MM.1S (cell line): ENCODE measurements around the gene KCNMA1.

Experiments used
- DNase-seq: peaks from one replicate; pipeline ENCODE4 v3.0.0-alpha.2; 2015
- H2AFZ ChIP-seq: fragments of 300-600 bp; sonication (generic); 2 replicates; pipeline ENCODE4 v1.6.0; 2016; ENCODE audit warnings: antibody characterized with exemption, low read length
- H3F3A ChIP-seq: fragments of 300-600 bp; sonication (generic); 2 replicates; pipeline ENCODE4 v1.6.1; 2016; ENCODE audit warnings: mild to moderate bottlenecking, antibody characterized with exemption, low read length, moderate library complexity, mixed read lengths; ENCODE audit not compliant: insufficient read depth
- H3K27ac ChIP-seq: fragments of 300-600 bp; sonication (generic); 2 replicates; pipeline ENCODE4 v1.5.1; 2016; ENCODE audit warnings: mild to moderate bottlenecking, low read length
- H3K27me3 ChIP-seq: fragments of 300-600 bp; sonication (generic); replicated peaks from 2 replicates; pipeline ENCODE4 v1.6.0; 2016; ENCODE audit warnings: low read length; ENCODE audit not compliant: insufficient read depth
- H3K36me3 ChIP-seq: fragments of 300-600 bp; sonication (generic); replicated peaks from 2 replicates; pipeline ENCODE4 v1.6.1; 2016; ENCODE audit warnings: mild to moderate bottlenecking, low read length, mixed read lengths; ENCODE audit not compliant: insufficient read depth
- H3K4me1 ChIP-seq: fragments of 300-600 bp; sonication (generic); 2 replicates; pipeline ENCODE4 v1.6.1; 2016; ENCODE audit warnings: low read length, mixed read lengths
- H3K4me2 ChIP-seq: fragments of 300-600 bp; sonication (generic); 2 replicates; pipeline ENCODE4 v1.6.0; 2016; ENCODE audit warnings: low read depth, low read length
- H3K4me3 ChIP-seq: fragments of 300-600 bp; sonication (generic); 2 replicates; pipeline ENCODE4 v1.5.1; 2016; ENCODE audit warnings: low read length, mixed read lengths
- H3K79me2 ChIP-seq: fragments of 300-600 bp; sonication (generic); 2 replicates; pipeline ENCODE4 v1.6.1; 2016; ENCODE audit warnings: mixed run types, low read length, mixed read lengths
- H3K9ac ChIP-seq: fragments of 300-600 bp; sonication (generic); 2 replicates; pipeline ENCODE4 v1.6.1; 2016; ENCODE audit warnings: low read length, mixed read lengths
- H3K9me2 ChIP-seq: fragments of 300-600 bp; sonication (generic); replicated peaks from 2 replicates; pipeline ENCODE4 v1.6.1; 2016; ENCODE audit warnings: mild to moderate bottlenecking, low read length, mixed read lengths; ENCODE audit not compliant: insufficient read depth
- H3K9me3 ChIP-seq: fragments of 300-600 bp; sonication (generic); replicated peaks from 2 replicates; pipeline ENCODE4 v1.6.1; 2016; ENCODE audit warnings: mild to moderate bottlenecking, low read length, mixed read lengths; ENCODE audit not compliant: insufficient read depth
- H4K20me1 ChIP-seq: fragments of 300-600 bp; sonication (generic); 2 replicates; pipeline ENCODE4 v1.6.1; 2016; ENCODE audit warnings: mild to moderate bottlenecking, low read length, moderate library complexity, mixed read lengths; ENCODE audit not compliant: insufficient read depth
- EZH2 ChIP-seq: fragments of 300-600 bp; sonication (generic); optimal IDR thresholded peaks from 2 replicates; pipeline ENCODE3; 2017; ENCODE audit warnings: low read depth, mild to moderate bottlenecking, antibody characterized with exemption, low read length, mixed read lengths
- EZH2phosphoT487 ChIP-seq: fragments of 300-600 bp; sonication (generic); IDR thresholded peaks from 2 replicates; pipeline ENCODE4 v1.6.1; 2018; ENCODE audit warnings: antibody characterized with exemption, low read length
- TF ChIP-seq, protein P1 (sequence below): fragments of 300-600 bp; sonication (generic); IDR thresholded peaks from 2 replicates; pipeline ENCODE4 v1.5.1; 2016; ENCODE audit warnings: antibody characterized with exemption, low read length, mixed read lengths

KCNMA1 gene

DNA sequence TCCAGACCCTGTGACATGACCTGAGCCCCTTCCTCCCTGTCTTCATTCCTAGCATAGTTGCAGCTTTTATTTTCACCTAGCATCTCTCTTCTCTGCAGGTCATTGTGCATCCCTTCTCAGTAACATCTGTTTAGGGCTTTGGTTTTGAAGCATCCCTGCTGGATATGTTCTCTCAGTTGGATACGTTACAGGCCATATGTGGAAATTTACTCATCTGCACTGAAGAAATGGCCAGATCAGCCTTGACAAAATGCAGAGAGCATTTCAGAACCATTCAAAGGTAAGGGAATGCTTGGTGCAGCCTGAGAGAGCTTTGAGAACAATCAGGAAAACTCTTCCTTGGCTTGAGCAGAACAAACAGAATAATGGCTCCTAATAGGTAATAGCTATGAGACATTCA lies 647.0 kb downstream of the KCNMA1 start:
- Histone ChIP-seq H3K4me1 (no peaks in the 10 kb centered on the region), H3F3A (no peaks in the 10 kb centered on the region), H3K9me3 (no peaks in the 10 kb centered on the region), H3K79me2 (no peaks in the 10 kb centered on the region), H3K4me2 (no peak overlapping the region), H3K36me3 (no peaks in the 10 kb centered on the region), H2AFZ (no peak overlapping the region), H3K27ac (no peak overlapping the region), H4K20me1 (no peaks in the 10 kb centered on the region), H3K9ac (no peak overlapping the region), H3K27me3 (no peaks in the 10 kb centered on the region), H3K9me2 (no peaks in the 10 kb centered on the region), H3K4me3 (no peak overlapping the region)
- no peak for DNase-seq
- TF ChIP-seq EZH2 (no peak), EZH2phosphoT487 (no peak)
- TF ChIP-seq, protein P1, sequence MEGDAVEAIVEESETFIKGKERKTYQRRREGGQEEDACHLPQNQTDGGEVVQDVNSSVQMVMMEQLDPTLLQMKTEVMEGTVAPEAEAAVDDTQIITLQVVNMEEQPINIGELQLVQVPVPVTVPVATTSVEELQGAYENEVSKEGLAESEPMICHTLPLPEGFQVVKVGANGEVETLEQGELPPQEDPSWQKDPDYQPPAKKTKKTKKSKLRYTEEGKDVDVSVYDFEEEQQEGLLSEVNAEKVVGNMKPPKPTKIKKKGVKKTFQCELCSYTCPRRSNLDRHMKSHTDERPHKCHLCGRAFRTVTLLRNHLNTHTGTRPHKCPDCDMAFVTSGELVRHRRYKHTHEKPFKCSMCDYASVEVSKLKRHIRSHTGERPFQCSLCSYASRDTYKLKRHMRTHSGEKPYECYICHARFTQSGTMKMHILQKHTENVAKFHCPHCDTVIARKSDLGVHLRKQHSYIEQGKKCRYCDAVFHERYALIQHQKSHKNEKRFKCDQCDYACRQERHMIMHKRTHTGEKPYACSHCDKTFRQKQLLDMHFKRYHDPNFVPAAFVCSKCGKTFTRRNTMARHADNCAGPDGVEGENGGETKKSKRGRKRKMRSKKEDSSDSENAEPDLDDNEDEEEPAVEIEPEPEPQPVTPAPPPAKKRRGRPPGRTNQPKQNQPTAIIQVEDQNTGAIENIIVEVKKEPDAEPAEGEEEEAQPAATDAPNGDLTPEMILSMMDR, result no peak

DNA sequence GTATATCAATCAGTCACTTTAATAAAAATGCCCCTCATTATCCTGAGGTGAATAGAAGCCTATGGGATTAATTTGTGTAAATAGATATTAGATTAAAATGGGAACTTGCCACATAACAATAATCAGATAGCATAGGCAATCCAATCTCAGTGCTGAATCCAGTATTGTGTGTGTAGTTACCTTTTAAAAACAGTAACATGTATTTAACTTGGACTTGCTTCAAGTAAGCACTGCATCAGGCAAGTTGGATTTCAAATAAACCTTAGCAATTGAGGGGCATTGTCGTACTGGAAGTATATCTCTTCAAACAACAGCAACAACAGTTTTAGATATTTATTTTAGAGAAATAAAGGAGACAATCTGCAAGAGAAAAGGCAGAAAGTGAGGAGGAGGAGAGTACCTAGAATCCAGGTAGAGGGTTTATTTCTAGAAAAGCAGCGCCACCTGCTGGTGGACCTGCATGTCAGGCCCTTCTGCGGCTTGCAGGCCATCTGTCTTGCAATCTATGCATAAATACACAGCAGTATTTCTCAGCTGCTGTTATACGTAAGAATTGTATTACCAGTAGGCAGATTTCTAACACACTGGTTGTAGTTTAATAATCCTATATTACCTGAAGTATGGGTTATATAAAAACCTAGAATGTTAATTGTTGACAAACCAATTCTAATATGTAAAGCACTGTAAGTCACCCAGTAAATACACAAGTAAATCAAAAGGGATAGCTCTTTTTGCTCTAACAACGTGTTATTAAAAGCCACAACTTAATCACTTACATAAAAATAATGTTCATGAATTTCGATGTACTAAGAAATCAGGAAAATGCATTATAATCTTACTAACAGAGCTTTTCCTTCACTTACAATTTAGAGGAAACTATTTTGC lies 652.8 kb downstream of the KCNMA1 start:
- Histone ChIP-seq H3K4me2 (no peak overlapping the region), H3K9me2 (no peaks in the 10 kb centered on the region), H3F3A (no peaks in the 10 kb centered on the region), H4K20me1 (no peaks in the 10 kb centered on the region), H3K79me2 (no peaks in the 10 kb centered on the region), H3K9me3 (no peaks in the 10 kb centered on the region), H3K27ac (no peak overlapping the region), H3K27me3 (no peaks in the 10 kb centered on the region), H3K9ac (no peak overlapping the region), H3K4me3 (no peak overlapping the region), H3K4me1 (no peaks in the 10 kb centered on the region), H3K36me3 (no peaks in the 10 kb centered on the region), H2AFZ (no peak overlapping the region)
- TF ChIP-seq, protein P1, result peak; percentile 93
- no peak for TF ChIP-seq EZH2
- peak; percentile 79 for DNase-seq

DNA sequence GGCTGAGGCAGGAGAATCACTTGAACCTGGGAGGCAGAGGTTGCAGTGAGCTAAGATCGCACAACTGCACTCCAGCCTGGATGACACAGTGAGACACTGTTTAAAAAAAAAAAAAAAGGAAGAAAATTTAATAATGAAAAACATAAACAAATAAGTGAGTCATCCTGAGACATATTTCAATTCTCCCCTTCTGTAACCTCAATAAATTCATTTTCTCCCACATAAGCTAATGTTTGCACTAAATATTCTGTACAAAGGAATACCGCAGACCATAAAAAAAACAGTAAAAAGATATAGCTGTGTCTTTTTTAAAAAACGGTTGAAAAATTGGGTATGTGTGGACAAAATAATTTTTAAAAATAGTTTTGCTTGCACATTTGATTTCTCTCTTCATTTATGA lies 654.0 kb downstream of the KCNMA1 start:
- H3K36me3 ChIP-seq, result no peaks in the 10 kb centered on the region
- no peaks in the 10 kb centered on the region for H4K20me1 ChIP-seq
- H2AFZ ChIP-seq, result no peak overlapping the region
- H3K9me2 ChIP-seq, result no peaks in the 10 kb centered on the region
- no peaks in the 10 kb centered on the region for H3K9me3 ChIP-seq
- TF ChIP-seq, protein P1, result no peak
- TF ChIP-seq EZH2phosphoT487, result no peak
- TF ChIP-seq EZH2, result no peak
- H3K4me3 ChIP-seq, result no peak overlapping the region
- no peaks in the 10 kb centered on the region for H3F3A ChIP-seq
- no peaks in the 10 kb centered on the region for H3K27me3 ChIP-seq
- H3K4me2 ChIP-seq, result no peak overlapping the region
- DNase-seq, result no peak
- H3K9ac ChIP-seq, result no peak overlapping the region
- H3K27ac ChIP-seq, result no peak overlapping the region
- H3K4me1 ChIP-seq, result no peaks in the 10 kb centered on the region
- H3K79me2 ChIP-seq, result no peaks in the 10 kb centered on the region
